ENCODE measurements around the gene SPATA25. TPM values are rescaled to one million over a fixed set of nuclear protein-coding genes. Genes with fewer than 3 reads are reported as not detected.

SPATA25 gene
- total and polyA plus RNA-seq, 2 donors (not counting 3 experiments of a cell fraction or from before 2014, with no cell fraction given): 0.69 to 1.3 TPM

DNA sequence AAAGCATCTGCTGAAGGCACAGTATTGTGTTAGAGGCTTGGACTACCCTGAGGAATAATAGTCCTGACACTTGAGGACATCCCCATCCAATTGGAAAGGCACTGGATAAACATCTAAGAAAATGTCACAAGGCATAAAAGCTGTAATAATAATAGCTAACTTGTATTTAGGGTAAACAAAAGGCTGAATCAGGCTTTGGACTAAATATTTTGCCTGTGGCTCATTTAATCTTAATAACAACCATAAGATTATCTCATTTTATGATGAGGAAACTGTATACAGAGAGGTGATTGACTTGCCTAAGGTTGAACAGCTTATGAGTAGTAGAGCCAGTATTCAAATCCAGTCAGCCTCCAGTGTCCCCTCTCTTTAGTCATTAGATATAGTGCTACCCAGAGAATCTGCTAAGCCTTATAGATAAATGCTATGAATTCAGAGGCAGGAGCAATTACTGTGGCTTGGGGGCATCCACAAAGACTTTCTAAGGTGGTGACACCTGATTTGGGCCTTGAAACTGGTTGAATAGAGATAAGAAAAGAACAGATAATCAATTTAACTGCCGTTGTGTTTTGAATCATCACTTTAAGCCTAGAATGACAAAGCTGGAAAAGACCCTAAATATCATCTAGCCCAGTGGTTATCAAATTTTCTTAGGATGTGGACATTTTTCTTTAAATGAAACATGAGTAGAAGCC, 13.9 kb downstream of the SPATA25 start:
- ChIA-PET POLR2A (no interaction called here), CTCF (interaction anchor here (1.9 kb wide), 1 partner anchor 11 kb away, joined by 6 read pairs; no protein-coding TSS in a partner anchor)
- Histone ChIP-seq H3K4me1 (ENCODE audit: control insufficient read depth, extremely low read depth, insufficient read depth, low read length) (no peaks in the 10 kb centered on the region), H3K36me3 (ENCODE audit: control insufficient read depth in 2 of 2, extremely low read depth in 1 of 2, insufficient read depth in 2 of 2, low read length in 2 of 2) (peaks cover 0 to 11% of the 10 kb centered on the region in 2 experiments), H3K27ac (ENCODE audit: insufficient read depth, low read depth, low read length) (no peak overlapping the region), H3K9me1 (replicated peaks; ENCODE audit: control insufficient read depth, extremely low read depth, insufficient read depth, low read length) (no peaks in the 10 kb centered on the region), H3K27me3 (ENCODE audit: control insufficient read depth in 2 of 2, insufficient read depth in 2 of 2, low read length in 2 of 2) (no peaks in the 10 kb centered on the region), H3K4me2 (ENCODE audit: insufficient read depth, low read length) (no peak overlapping the region), H4K20me1 (replicated peaks; ENCODE audit: control insufficient read depth, extremely low read depth, insufficient read depth, low read length) (no peaks in the 10 kb centered on the region), H3K9ac (replicated peaks; ENCODE audit: extremely low read depth, insufficient read depth, low read length) (no peak overlapping the region), H3K9me3 (replicated peaks; ENCODE audit: control insufficient read depth, insufficient read depth, low read length) (no peaks in the 10 kb centered on the region), H3K4me3 (replicated peaks in 1 of 3; ENCODE audit: insufficient read depth in 1 of 3, low read depth in 1 of 3, low read length in 3 of 3) (no peak overlapping the region), H3K79me2 (ENCODE audit: control insufficient read depth, insufficient read depth, low read length) (no peaks in the 10 kb centered on the region), H2AFZ (ENCODE audit: low read depth, low read length) (no peak overlapping the region)
- TF ChIP-seq GATA2 (IDR thresholded peaks at IDR 0.05; ENCODE audit: insufficient read depth, insufficient read length, low read depth, low read length) (no peak), POLR2A (IDR thresholded peaks at IDR 0.05; ENCODE audit: low read depth, low read length) (no peak), CTCF (IDR thresholded peaks at IDR 0.05; ENCODE audit: extremely low read depth in 1 of 2, insufficient read depth in 1 of 2, low read depth in 1 of 2, low read length in 2 of 2) (no peak), EZH2 (IDR thresholded peaks at IDR 0.05; ENCODE audit: borderline replicate concordance, low read depth, low read length, severe bottlenecking) (no peak), POLR2AphosphoS5 (IDR thresholded peaks at IDR 0.05; ENCODE audit: insufficient read depth, low read depth, low read length) (no peak), MYC (IDR thresholded peaks at IDR 0.05; ENCODE audit: low read depth, low read length) (no peak), FOS (IDR thresholded peaks at IDR 0.05; ENCODE audit: borderline replicate concordance, insufficient read depth, low read length) (no peak), JUN (IDR thresholded peaks at IDR 0.05; ENCODE audit: borderline replicate concordance, insufficient read depth, insufficient read length, low read depth) (no peak), MAX (IDR thresholded peaks at IDR 0.05; ENCODE audit: insufficient read depth, insufficient read length) (no peak)
- DNase-seq (ENCODE audit: low read depth, low spot score) (no peak), FAIRE-seq (no peak)
- dilution Hi-C loops (cut with MboI; ENCODE audit: extremely low pct_ligation_motif_present, low sequenced_read_pairs) (no loop called here), intact Hi-C loops (cut with micrococcal nuclease) (no loop called here)
- BruUV-seq (replicated peaks): no TSS peak
